ENCODE measurements around the gene OTOGL.
A peak's percentile ranks its signal among the peaks of the same experiment; 100 is the strongest.
"Not testable (repeated sequence)": the region's sequence is repeated elsewhere in the genome, so short reads cannot be mapped to it uniquely, and the experiment has no call there.

Gene OTOGL

DNA sequence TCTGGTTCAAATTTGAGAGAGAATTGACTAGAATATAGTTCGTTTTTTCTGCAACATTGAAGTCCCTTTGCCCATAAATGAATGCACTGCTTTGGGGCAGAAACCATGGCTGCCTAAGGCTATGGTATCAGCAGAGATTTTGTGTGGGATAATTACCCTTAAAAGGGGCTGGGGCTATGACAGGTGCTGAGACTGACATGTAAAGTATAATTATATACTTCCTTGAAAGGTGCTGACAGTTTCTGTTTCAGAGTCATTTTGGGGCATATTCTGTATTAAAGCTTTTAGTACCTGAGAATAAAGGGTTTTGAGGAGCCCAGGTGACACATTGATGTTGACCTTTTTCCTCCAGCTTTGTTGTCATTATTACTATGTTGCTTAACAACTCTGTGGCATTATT lies 194.4 kb downstream of the OTOGL start:
- DNase-seq, result peak; percentile 85

DNA sequence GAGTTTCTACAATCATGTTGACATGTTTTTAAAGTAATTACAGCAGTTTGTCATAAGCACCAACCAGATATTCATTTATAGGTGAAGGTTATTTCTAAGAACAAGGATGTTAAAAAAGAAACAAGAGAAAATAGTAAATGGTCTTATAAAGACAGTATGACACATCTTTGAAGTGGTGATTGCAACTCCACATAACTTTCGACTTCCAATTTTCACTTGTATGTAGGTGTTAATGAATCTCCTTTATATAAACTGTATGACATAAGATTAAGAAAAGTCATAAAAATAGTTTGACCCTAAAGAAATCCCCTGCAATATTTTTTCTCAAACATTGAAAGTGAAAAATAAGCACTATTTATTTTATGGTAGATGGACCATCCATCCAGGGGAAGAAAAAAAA lies 199.9 kb downstream of the OTOGL start:
- no peak for DNase-seq

DNA sequence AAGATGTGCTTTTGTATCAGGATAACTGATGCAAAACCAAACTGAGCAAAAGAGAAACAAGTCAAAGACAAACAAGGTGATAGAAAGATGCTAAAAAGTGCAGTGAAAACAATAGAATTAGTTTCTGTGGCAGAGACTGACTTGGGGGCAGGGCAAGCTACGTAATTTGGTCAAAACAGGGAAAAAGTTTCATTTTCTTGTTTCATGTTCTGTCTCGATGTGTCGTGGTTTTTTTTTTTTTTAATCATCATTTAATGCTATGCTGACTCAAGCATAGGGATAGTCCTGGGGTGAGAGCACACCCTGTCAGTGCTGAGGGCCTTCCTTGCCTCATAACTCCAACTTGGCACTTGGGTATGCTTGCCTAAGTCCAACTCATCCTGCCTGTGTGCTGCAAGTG lies 200.6 kb downstream of the OTOGL start:
- DNase-seq, result no peak

DNA sequence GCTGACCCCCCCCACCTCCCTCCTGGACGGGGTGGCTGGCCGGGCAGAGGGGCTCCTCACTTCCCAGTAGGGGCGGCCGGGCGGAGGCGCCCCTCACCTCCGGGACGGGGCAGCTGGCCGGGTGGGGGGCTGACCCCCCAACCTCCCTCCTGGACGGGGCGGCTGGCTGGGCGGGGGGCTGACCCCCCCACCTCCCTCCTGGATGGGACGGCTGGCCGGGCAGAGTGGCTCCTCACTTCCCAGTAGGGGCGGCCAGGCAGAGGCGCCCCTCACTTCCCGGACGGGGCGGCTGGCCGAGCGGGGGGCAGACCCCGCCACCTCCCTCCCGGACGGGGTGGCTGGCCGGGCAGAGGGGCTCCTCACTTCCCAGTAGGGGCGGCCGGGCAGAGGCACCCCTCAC lies 208.1 kb downstream of the OTOGL start:
- not testable (repeated sequence) for DNase-seq

DNA sequence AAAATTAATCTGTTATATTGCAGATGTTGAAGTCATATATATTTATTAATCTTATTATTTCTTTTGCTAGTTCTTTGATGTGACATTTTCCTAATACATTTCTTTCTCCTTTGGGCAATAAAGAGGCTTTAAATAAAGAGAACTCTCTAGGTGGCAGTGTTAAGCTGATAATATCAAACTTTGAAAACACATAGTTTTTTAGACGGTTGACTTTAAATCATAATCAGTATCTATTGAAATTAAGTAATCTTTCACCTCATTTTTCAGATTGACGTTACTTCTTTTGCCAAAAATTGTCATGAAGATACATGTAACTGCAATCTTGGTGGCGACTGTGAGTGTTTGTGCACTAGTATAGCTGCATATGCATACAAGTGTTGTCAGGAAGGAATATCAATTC lies 213.9 kb downstream of the OTOGL start:
- no peak for DNase-seq

DNA sequence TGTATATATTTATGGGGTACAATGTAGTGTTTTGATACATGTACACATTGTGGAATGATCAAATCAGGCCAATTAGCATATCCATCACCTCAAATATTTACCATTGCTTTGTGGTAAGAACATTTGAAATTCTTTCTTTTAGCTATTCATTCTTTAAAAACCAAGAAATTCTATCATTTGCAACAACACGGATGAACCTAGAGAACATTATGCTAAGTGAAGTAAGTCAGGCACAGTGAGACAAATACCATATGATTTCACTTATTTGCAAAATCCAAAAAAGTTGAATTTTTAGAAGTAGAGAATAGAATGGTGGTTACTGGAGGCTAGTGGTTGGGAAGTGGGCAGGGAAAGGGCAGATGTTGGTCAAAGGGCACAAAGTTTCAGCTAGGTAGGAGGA lies 215.4 kb downstream of the OTOGL start:
- DNase-seq, result no peak

DNA sequence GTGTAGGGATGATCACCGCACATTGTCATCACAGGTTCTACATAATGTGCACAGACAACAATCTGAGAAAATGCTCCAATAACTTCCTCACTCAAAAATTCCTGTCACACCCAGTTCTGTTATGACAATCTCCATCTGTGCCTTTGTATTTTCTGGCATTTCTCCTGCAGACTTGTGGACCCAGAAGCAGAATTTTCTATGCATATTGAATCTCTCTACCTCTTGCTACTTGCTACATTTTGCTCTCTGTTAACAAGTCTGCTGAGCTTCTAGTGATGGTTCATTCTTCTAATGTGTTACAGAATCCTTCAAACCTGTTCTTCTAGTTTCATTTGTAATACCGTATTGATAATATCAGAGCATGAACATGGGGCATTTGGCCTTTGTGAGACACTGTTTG lies 216.9 kb downstream of the OTOGL start:
- no peak for DNase-seq

DNA sequence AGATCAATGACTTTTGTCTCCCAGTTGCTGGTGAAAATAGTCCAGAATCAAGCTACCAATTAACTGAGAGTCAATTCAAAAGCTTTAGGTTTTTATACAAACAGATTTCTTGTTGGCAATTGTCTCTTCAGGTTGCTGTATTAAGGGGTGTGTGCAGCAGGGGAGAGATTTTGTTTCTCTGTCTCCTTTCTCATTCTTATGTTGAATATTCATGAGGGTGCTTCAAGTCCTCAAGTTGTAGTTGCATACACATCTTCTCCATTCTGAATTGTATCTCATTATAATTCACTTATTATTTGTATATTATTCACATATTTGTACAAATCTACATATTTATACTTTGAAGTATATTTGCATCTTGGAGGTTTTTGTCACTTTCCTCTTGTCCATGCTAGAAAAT lies 218.0 kb downstream of the OTOGL start:
- DNase-seq, result no peak

DNA sequence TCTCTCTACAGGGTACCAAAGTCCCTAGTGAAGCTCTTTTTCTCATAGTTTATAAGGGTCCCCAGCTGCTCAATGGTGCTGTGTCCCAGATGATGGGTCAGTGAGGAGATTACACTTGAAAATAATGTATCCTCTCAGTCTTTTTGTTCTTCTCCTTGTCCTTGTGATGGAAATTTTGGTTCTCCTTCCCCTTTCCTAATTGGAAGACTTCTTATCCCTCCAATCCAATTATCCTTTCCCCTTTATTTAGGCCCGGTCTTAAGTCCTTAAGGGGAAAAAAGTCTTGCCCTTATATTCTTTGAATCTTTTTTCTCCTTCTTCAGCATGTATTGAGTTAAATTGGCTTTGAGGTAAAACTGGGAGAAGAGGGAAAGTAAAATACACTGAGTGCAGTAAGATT lies 218.6 kb downstream of the OTOGL start:
- DNase-seq, result no peak

DNA sequence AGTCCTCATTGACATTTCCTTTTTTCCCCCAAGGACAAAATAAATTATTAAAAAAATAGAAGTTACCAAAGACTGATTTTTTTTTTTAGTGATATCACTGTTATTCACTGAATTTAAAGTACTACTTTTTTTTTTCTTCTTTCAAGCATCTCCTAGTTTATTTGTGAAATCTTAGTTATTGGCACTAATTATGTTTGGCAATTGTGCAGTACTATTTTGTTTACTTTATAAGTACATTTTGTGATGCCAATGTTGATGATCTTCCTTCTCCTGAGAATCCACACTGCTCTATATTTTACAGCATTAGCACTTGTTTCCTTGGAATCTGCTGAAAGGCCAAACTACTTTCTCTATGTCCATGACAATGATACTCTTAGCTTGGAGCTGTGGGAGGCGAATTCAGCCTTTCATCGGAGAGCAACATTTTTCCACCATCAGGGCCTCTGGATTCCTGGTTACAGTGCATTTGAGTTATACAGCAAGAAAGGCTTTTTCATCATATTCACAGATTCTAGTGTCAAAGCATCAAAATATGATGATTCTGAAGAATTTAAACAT lies 220.9 kb downstream of the OTOGL start:
- no peak for DNase-seq

DNA sequence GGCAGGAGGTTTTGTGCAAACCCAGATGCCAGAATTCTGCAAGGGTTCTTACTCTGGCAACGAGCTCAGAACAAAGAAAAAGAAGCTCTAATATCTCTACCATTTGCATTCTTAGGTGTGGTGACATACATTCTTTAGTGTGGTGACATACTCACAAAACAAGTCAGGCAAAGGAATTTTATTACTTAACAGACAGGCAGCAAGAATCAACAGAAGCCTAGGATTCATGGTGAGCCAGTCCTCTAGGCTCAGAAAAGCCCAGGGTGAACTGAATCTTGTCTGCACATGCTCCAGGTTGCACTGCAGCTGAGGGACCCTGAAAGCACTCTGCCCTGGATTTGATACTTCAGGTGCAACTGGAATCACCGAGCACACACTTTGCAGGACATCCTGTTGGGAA lies 222.3 kb downstream of the OTOGL start:
- no peak for DNase-seq

DNA sequence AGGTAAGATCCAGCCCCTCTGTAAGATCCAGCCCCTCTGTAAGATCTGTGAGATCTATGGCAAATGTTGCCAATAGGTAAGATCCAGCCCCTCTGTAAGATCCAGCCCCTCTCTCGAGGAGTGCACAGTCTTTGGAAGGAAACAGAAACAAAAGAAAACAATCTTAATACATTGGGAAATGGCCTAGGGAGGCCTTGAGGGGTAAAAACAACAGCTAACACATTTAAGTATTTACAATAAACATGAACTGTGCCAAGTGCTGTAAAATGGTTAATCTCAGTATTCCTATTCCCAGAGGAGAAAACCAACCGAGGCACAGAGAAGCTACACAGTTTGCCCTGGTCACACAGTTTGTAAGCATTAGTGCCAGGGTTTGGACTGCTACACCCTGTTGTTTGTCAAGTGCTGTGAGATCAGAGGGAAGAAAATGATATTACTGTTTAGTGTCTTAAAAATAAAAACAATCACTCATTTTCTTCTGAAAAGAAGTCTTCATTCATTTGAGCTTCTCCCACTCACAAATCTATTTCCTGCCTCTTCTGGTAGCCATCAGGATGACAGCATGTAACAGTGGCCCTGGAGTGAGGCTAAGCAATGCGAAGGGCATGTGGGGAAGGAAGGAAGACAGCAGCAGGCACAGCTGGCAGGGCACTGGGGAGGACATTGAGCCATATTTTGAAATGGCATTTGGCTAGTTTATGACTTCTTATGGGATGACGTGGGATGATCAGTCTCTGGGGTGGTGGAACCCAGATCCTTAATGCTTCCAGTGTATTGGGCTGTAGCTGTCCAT lies 226.0 kb downstream of the OTOGL start:
- DNase-seq, result no peak

DNA sequence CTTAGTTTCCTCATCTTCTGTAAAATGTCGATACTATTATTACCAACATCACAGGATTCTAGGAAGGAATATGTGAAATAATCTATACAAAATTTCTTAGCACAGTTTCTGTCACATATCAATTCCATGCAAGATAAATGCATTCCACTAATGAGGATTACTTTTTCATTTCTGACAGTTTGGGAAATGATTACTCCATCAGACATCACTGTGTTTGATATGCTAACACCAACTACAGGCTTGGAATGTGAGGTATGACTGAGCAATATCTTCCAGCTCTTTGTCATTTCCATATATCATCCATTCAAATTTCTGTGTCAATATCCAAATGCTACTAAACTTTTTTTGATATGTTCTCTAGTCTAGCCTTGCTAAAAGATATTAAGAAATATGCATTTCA lies 233.5 kb downstream of the OTOGL start:
- DNase-seq, result no peak

DNA sequence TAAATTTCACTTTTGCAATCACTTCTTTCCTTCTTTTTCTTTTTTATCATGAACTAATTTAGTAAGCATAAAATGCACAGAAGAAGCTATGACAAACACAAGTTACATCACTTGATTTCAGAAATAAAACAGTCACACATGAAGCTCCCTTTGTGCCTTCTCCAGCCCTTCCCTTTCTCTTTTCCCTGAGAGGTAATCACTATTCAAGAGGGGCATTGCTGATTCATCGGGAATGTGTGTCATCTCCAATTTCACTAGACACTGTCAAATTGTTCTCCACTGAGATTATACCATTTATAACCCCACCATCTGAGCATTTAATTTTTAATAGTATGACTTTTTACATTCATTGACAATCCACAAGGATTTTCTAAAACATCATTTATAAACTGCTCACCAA lies 253.1 kb downstream of the OTOGL start:
- DNase-seq, result no peak

DNA sequence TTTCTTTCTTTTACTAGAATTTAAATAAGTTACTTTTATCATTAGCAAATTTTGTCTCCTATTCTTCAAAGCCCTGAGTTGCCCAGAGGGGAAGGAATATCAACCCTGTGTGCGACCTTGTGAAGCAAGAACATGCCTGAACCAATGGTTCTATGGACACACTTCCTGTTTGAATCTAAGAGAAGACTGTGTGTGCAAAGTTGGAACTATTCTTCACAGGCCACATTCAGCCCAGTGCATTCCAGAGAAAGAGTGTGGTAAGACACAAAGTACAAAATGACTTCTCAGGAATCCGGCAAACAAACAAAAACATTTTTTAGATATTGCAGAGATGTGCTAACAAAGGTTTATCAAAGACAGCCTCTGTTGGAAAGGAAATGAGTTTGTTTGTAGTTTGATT lies 253.9 kb downstream of the OTOGL start:
- no peak for DNase-seq

DNA sequence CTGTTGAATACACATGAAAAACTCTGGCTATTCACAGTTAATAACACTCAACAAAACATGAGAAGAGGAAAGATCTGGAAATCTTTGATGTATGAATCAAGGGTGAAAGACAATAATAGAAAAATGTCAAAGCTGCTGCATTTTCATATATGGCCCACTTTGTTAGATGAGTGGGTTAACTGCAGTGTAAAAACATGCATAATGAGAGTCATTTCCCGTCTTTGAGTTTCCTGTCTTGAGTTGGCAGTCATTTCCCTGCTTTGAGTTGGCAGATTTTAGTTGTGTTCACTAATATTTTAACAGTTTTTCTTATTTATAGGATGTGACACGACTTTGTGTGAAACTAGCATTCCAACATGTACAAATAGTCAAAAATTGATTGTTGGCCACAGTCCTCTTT lies 256.8 kb downstream of the OTOGL start:
- DNase-seq, result no peak

DNA sequence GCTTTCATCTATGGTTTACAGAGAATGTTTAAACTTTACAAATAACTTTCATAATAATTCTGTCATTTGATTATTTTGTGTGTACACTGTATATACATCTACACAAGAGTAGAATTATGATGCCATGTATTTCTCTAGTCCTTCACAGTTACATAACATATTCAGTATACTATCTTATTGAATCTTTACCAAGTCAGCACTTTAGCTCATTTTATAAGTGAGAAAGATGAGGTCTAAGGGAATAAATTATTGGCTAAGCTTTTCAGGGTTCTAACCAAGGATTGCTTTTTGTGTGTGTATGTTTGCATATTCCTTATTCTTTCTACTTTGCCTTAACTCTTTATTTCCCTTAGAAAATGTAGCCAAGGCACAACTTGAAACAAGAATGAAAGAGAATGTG lies 260.4 kb downstream of the OTOGL start:
- DNase-seq, result no peak

DNA sequence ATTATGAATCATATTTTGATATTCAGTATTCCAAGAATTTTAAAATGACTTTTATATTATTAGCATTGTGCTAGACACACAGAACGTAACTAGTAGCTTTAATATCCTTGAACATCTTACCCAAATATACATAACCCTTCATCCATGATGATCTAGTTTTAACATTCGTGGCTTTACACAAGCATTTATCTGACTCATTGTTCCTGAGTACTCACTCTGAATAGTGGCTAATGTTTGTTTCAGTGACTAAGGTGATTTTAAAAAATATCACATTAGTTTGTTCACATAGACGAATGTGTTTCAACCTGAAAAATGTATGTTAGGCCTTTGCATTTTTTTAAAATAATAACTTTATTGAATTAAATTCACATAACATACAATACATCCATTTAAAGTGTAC lies 264.7 kb downstream of the OTOGL start:
- no peak for DNase-seq

DNA sequence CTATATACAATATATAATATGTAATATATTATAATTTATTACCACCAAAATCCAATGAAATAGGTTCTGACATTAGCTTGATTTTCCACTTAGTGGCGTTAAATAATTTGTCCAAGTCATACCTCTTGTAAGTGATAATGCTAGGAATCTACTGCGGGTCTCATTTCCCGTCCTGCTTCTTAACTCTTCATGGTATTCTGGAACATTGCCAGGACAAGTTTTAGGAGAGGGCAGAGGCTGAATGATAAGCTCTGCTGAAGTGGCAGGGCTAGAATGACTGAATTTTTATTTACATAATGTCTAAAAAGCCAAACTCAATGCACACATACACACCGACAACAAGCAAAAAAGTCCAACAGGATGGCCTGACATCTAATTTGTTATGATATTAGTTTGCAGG lies 274.3 kb downstream of the OTOGL start:
- no peak for DNase-seq

DNA sequence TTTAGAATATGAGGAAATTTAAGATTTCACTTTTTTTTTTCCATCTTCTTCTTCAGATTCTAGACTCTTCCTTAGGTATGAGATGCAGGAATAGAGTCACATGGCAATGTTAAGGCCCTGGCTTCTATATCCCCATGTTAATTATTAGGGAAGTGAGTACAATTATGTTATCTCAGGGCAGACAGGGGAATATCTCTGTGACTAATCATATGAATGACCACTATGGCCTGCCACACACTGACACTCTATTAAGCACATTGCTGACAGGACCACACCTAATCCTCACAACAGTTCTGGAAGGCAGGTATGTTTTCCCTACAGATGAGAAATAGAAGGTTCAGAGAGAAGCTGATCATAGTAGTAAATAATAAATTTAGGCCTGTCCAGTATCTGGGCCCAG lies 275.3 kb downstream of the OTOGL start:
- no peak for DNase-seq

DNA sequence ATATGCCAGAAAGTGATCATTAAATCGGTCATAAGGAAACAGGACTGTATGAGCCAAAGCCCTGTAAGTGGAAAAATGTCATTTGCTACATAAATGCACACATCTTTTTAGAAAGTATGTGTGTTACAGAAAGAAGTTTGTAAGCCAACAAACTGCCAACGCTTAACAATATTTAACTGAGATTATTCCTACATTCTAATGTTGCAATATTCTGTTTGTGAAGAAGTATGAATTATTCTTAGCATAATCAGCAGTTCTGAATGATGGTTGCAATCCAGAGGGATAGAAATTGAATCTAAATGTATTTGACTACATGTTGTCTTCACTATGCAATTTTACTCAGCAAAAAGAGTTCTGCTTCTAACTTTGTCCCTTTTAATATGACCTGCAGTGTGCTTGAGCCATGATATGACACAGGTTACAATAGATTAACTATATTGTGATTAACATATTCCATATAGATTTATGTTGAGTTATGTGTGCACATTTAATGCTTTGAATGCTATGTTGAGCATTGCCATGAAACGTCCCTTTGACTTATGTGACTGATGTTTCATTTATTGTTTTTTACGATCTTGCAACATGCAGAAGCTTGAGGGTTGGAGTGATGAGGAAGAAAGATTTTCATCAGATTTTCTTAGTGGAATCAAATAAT lies 277.9 kb downstream of the OTOGL start:
- DNase-seq, result no peak

DNA sequence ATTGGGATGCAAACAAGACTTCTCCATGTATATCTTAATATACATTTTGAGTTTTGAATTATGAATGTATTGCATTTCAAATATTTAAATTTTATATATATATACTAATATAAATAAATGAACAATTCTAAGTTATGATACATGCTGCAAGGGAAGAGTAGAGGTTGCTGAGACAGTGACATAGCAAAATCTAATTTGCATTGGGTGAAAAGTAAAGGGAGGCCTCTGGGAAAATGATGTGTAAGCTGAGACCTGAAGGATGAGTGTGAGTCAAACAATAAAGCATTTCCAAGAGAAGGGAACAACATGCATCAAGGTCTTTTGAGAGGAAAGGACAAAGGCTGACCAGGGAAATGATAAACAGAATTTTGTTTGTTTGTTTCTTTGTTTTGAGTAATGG lies 281.8 kb downstream of the OTOGL start:
- no peak for DNase-seq

DNA sequence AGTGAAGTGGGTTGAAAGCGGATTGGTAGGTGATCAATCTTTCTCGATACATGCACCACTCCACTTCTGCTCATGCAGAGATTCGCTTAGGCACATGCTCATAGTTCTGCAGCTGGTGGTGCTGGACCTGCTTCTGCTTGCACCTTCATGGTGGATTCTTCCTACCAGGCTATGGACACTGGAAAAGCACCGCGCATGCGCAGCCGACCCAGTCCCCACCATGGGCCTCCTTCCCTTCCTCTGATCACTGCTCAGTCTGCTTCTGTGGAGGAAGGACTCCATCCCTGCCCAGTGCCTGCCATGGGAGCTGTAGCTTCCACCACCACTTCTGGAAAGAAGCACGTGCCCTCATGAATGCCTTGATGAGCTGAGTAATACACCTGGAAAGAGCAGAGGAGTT lies 282.9 kb downstream of the OTOGL start:
- no peak for DNase-seq

DNA sequence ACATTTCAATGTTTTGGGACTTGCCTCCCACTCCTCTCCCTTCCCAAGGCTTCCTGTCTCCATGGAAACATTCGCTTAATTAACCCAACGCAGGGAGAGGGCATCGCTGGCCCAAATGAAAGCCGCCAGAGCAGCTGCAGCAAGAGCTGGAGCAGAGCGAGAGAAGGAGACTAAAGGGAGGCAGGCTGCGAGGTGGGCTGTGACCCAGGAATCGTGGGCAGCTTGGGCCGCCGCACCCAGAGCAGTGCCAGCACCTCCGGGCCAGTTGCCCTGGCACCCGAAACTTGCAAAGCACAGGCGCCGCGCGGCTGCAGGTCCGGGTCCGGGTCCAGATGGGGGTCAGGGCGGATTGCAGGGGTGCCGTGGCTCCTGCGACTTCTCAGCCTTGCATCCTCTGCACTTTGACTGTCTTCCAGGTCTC lies 301.2 kb downstream of the OTOGL start:
- DNase-seq, result no peak

DNA sequence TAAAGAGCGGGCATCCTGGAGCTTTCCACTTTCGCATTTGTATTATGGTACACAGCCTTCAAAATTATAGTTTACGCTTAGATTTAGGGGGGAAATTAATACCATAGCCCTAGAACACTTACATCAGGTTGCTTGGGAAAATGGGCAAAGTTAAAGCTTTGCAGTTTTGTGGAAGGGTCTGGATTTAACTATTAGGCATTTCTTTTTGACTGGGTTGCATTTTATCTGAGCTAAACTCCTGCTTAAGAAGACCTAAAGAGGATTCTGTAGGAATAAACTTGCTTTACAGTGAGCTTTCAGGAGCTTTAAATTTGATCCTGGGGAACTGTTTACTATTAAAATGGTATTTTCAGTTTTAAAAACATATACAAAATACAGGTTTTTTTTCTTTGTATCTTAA lies 301.9 kb downstream of the OTOGL start:
- no peak for DNase-seq
